ENCODE results near the gene DNAJC5. TPM values are rescaled to one million over a fixed set of nuclear protein-coding genes. Genes with fewer than 3 reads are reported as not detected.
A peak's percentile ranks its signal among the peaks of the same experiment; 100 is the strongest.

Gene DNAJC5
- total RNA-seq, 1 donor from 2014 or later: 49.8 TPM

- no peaks in the 10 kb centered on the region for H3K9me3 ChIP-seq
- H3K27ac ChIP-seq: peak overlapping the region; percentile 72
- DNase-seq: peak; percentile 90
- intact Hi-C loops (cut with DNase I): no loop called here
- no peak overlapping the region for H3K4me3 ChIP-seq
- no peaks in the 10 kb centered on the region for H3K27me3 ChIP-seq
- no peak for TF ChIP-seq CTCF (IDR thresholded peaks at IDR 0.05)
- peaks cover 22% of the 10 kb centered on the region for H3K4me1 ChIP-seq
- H3K36me3 ChIP-seq: peaks cover 62% of the 10 kb centered on the region
- peak; percentile 84 for ATAC-seq
Measured at GRCh38 chr20:63941282-63942081, 46.6 kb downstream of the DNAJC5 start.

GRCh38 chr20:63942250-63942951 lies 47.5 kb downstream of the DNAJC5 start:
- ATAC-seq: peak; percentile 5
- DNase-seq: peak; percentile 81
- Histone ChIP-seq H3K36me3 (peaks cover 62% of the 10 kb centered on the region), H3K27me3 (no peaks in the 10 kb centered on the region), H3K27ac (peak overlapping the region; percentile 77), H3K4me3 (no peak overlapping the region), H3K9me3 (no peaks in the 10 kb centered on the region), H3K4me1 (peaks cover 25% of the 10 kb centered on the region)
- intact Hi-C loops (cut with DNase I): no loop called here
- no peak for TF ChIP-seq CTCF (IDR thresholded peaks at IDR 0.05)

GRCh38 chr20:63942969-63943807 lies 48.3 kb downstream of the DNAJC5 start:
- Histone ChIP-seq H3K9me3 (no peaks in the 10 kb centered on the region), H3K36me3 (peaks cover 62% of the 10 kb centered on the region), H3K27me3 (no peaks in the 10 kb centered on the region), H3K4me3 (no peak overlapping the region), H3K4me1 (peaks cover 33% of the 10 kb centered on the region), H3K27ac (peak overlapping the region; percentile 77)
- DNase-seq (no peak), ATAC-seq (no peak)
- TF ChIP-seq CTCF (IDR thresholded peaks at IDR 0.05): no peak
- intact Hi-C loops (cut with DNase I): no loop called here

GRCh38 chr20:63943808-63944077 lies 48.8 kb downstream of the DNAJC5 start:
- peaks cover 36% of the 10 kb centered on the region for H3K4me1 ChIP-seq
- H3K27me3 ChIP-seq: no peaks in the 10 kb centered on the region
- H3K9me3 ChIP-seq: no peaks in the 10 kb centered on the region
- H3K27ac ChIP-seq: peak overlapping the region; percentile 77
- H3K36me3 ChIP-seq: peaks cover 61% of the 10 kb centered on the region
- ATAC-seq: no peak
- intact Hi-C loops (cut with DNase I): no loop called here
- no peak overlapping the region for H3K4me3 ChIP-seq
- DNase-seq: no peak
- TF ChIP-seq CTCF (IDR thresholded peaks at IDR 0.05): no peak

- Histone ChIP-seq H3K36me3 (peaks cover 55% of the 10 kb centered on the region), H3K9me3 (no peaks in the 10 kb centered on the region), H3K27ac (peak overlapping the region; percentile 77), H3K27me3 (no peaks in the 10 kb centered on the region), H3K4me3 (no peak overlapping the region), H3K4me1 (peaks cover 42% of the 10 kb centered on the region)
- intact Hi-C loops (cut with DNase I): no loop called here
- ATAC-seq (no peak), DNase-seq (no peak)
- TF ChIP-seq CTCF (IDR thresholded peaks at IDR 0.05): no peak
Measured at GRCh38 chr20:63944078-63944941, 49.4 kb downstream of the DNAJC5 start.

Measured in upper lobe of right lung (tissue), 1 donor.